Thyroid gland (tissue), 4 donors: ENCODE data around the gene CDC6. TPM values are rescaled to one million over a fixed set of nuclear protein-coding genes. Genes with fewer than 3 reads are reported as not detected.

Experiments used
- DNase-seq, 2 donors: peaks; one replicate each; pipeline ENCODE4 v3.0.0-alpha.2; 2019
- H3K27ac ChIP-seq, 3 donors: fragments of 200-600 bp; sonication (generic); 1 replicate in 2 of 3; 2 replicates in 1 of 3; pipeline ENCODE4 v1.5.1; 2016 to 2019; ENCODE audit warnings: mild to moderate bottlenecking in 1 of 3, moderate library complexity in 1 of 3
- H3K27me3 ChIP-seq: fragments of 200-600 bp; sonication (generic); one replicate; pipeline ENCODE4 v1.5.1; 2019
- H3K36me3 ChIP-seq, 2 donors: fragments of 200-600 bp; sonication (generic); one replicate each; pipeline ENCODE4 v1.5.1; 2016 to 2019
- H3K4me1 ChIP-seq, 2 donors: fragments of 200-600 bp; sonication (generic); one replicate each; pipeline ENCODE4 v1.5.1; 2017 to 2019
- H3K4me3 ChIP-seq, 3 donors: fragments of 200-600 bp; sonication (generic); replicated peaks in 1 of 3; 1 replicate in 2 of 3; 2 replicates in 1 of 3; pipeline ENCODE4 v1.5.1; 2016; ENCODE audit warnings: mild to moderate bottlenecking in 1 of 3
- H3K9me3 ChIP-seq: fragments of 200-600 bp; sonication (generic); one replicate; pipeline ENCODE4 v1.5.1; 2017
- CTCF ChIP-seq, 6 experiments: fragments of 200-600 bp in 3 of 6; fragments of 450-650 bp in 3 of 6; sonication (generic) in 3 of 6; IDR thresholded peaks; one replicate each; pipeline ENCODE4 v1.5.1; 2016 to 2019; ENCODE audit warnings: antibody characterized with exemption in 6 of 6, mild to moderate bottlenecking in 2 of 6, inconsistent platforms in 1 of 6, moderate library complexity in 1 of 6
- POLR2A ChIP-seq, 2 donors: fragments of 450-650 bp; IDR thresholded peaks; one replicate each; pipeline ENCODE4 v1.6.1; 2017; ENCODE audit warnings: antibody characterized with exemption in 2 of 2, mild to moderate bottlenecking in 2 of 2, moderate library complexity in 1 of 2
- WGBS, 2 donors: methylation state at CpG; one replicate each; pipeline ENCODE4 v1.1.5; 2017; 5-methylcytosine and 5-hydroxymethylcytosine counted together
- intact Hi-C: fragments of 100-400 bp; cut with DNase I; formaldehyde crosslinking; loops from one replicate; pipeline ENCODE4 v1.15.1; 2023
- total RNA-seq, 4 donors: library from RNA; depleted of rRNA; stranded (reverse); fragments of >200 nt; gene quantifications; one replicate each; pipeline ENCODE4 v1.2.3, GENCODE V29; 2016

The CDC6 gene
- total RNA-seq, 4 donors from 2014 or later, result 0.63 to 5.2 (median 0.79) TPM

GRCh38 chr17:40330850-40331470 is 43.3 kb downstream of the CDC6 start:
- Histone ChIP-seq H3K9me3 (no peaks in the 10 kb centered on the region), H3K27ac (peak overlapping the region; percentile 83 to 90 (median 89)), H3K27me3 (no peaks in the 10 kb centered on the region), H3K4me1 (peaks cover 91 to 100% of the 10 kb centered on the region in 2 donors), H3K4me3 (no peak overlapping the region), H3K36me3 (no peaks in the 10 kb centered on the region)
- intact Hi-C loops, result no loop called here
- no peak for TF ChIP-seq POLR2A (IDR thresholded peaks at IDR 0.05)
- no peak for TF ChIP-seq CTCF (IDR thresholded peaks at IDR 0.05)
- DNase-seq, result peak in 1 of 2 donors; percentile 44
- WGBS, 2 donors, result 75 to 92% methylated on average over 8 of the region's 10 CpGs

- Histone ChIP-seq H3K4me3 (peak overlapping the region in 1 of 3 donors; percentile 11), H3K27ac (peak overlapping the region; percentile 83 to 90 (median 89)), H3K9me3 (no peaks in the 10 kb centered on the region), H3K27me3 (no peaks in the 10 kb centered on the region), H3K36me3 (no peaks in the 10 kb centered on the region), H3K4me1 (peaks cover 81 to 99% of the 10 kb centered on the region in 2 donors)
- intact Hi-C loops, result no loop called here
- peak; percentile 97 for DNase-seq
- TF ChIP-seq CTCF (IDR thresholded peaks at IDR 0.05) (peak in 4 of 6 experiments; percentile 24 to 37 (median 32)), POLR2A (IDR thresholded peaks at IDR 0.05) (no peak)
- WGBS, 2 donors, result 5 to 12% methylated on average over 9 to 11 of the region's 22 CpGs
These were observed 44.3 kb downstream of the CDC6 start for GRCh38 chr17:40331743-40332641.

GRCh38 chr17:40333781-40334448 is 46.2 kb downstream of the CDC6 start:
- peaks cover 64 to 98% of the 10 kb centered on the region in 2 donors for H3K4me1 ChIP-seq
- intact Hi-C loops, result no loop called here
- H3K27me3 ChIP-seq, result no peaks in the 10 kb centered on the region
- WGBS, 2 donors, result 82 to 94% methylated on average over 4 of the region's 4 CpGs
- H3K36me3 ChIP-seq, result no peaks in the 10 kb centered on the region
- no peak overlapping the region for H3K4me3 ChIP-seq
- peak overlapping the region; percentile 24 to 90 (median 89) for H3K27ac ChIP-seq
- TF ChIP-seq CTCF (IDR thresholded peaks at IDR 0.05), result no peak
- H3K9me3 ChIP-seq, result no peaks in the 10 kb centered on the region
- DNase-seq, result no peak

- WGBS, 2 donors, result 92 to 95% methylated on average over 8 of the region's 8 CpGs
These were observed 47.9 kb downstream of the CDC6 start for GRCh38 chr17:40335620-40336019.

More at GRCh38 chr17:40335620-40336019, 47.9 kb downstream of the CDC6 start:
- intact Hi-C loops, result no loop called here
- H3K27ac ChIP-seq, result peak overlapping the region in 2 of 3 donors; percentile 3 to 89
- H3K27me3 ChIP-seq, result no peaks in the 10 kb centered on the region
- DNase-seq, result no peak
- peaks cover 48 to 98% of the 10 kb centered on the region in 2 donors for H3K4me1 ChIP-seq
- H3K9me3 ChIP-seq, result no peaks in the 10 kb centered on the region
- H3K4me3 ChIP-seq, result no peak overlapping the region
- H3K36me3 ChIP-seq, result no peaks in the 10 kb centered on the region
- TF ChIP-seq CTCF (IDR thresholded peaks at IDR 0.05) (no peak), POLR2A (IDR thresholded peaks at IDR 0.05) (no peak)
